ENCODE measurements around the gene RXRA. TPM values are rescaled to one million over a fixed set of nuclear protein-coding genes. Genes with fewer than 3 reads are reported as not detected.

RXRA gene
- total RNA-seq, 4 donors from 2014 or later = 53.5 to 61.5 (median 56.5) TPM

- DNase-seq (ENCODE audit: low spot score in 2 of 2) = no peak
- no peaks in the 10 kb centered on the region for H3K9me3 ChIP-seq
- no peak overlapping the region for H3K4me3 ChIP-seq
- peak overlapping the region; percentile 85 to 96 (median 90) for H3K27ac ChIP-seq
- H3K27me3 ChIP-seq = no peaks in the 10 kb centered on the region
- 40 to 51% methylated on average over 27 of the region's 31 CpGs for WGBS, 2 donors
- H3K4me1 ChIP-seq = peaks cover 6 to 90% (median 71%) of the 10 kb centered on the region in 4 donors
- peaks cover 0 to 14% (median 0%) of the 10 kb centered on the region in 3 donors for H3K36me3 ChIP-seq
- TF ChIP-seq EP300 (IDR thresholded peaks at IDR 0.05) (peak in 1 of 2 donors; percentile 13), CTCF (IDR thresholded peaks at IDR 0.05) (no peak)
Measured at GRCh38 chr9:134437403-134438194, 111.3 kb downstream of the RXRA start.

GRCh38 chr9:134438195-134438788 is 112.0 kb downstream of the RXRA start:
- Histone ChIP-seq H3K9me3 (no peaks in the 10 kb centered on the region), H3K36me3 (peaks cover 0 to 14% (median 0%) of the 10 kb centered on the region in 3 donors), H3K4me1 (peaks cover 11 to 90% (median 70%) of the 10 kb centered on the region in 4 donors), H3K27ac (peak overlapping the region; percentile 85 to 96 (median 90)), H3K27me3 (no peaks in the 10 kb centered on the region), H3K4me3 (no peak overlapping the region)
- 66 to 85% methylated on average over 12 to 16 of the region's 19 CpGs for WGBS, 2 donors
- no peak for TF ChIP-seq EP300 (IDR thresholded peaks at IDR 0.05)
- TF ChIP-seq POLR2A (IDR thresholded peaks at IDR 0.05) = no peak
- TF ChIP-seq CTCF (IDR thresholded peaks at IDR 0.05) = no peak
- no peak for DNase-seq (ENCODE audit: low spot score in 2 of 2)

GRCh38 chr9:134439368-134439784 is 113.1 kb downstream of the RXRA start:
- 69 to 76% methylated on average over 16 to 18 of the region's 23 CpGs for WGBS, 2 donors
- TF ChIP-seq EP300 (IDR thresholded peaks at IDR 0.05) (no peak), POLR2A (IDR thresholded peaks at IDR 0.05) (no peak), CTCF (IDR thresholded peaks at IDR 0.05) (peak in 1 of 5 experiments; percentile 10)
- H3K4me1 ChIP-seq = peaks cover 11 to 87% (median 64%) of the 10 kb centered on the region in 4 donors
- peak overlapping the region in 2 of 4 donors; percentile 92 to 96 for H3K27ac ChIP-seq
- H3K4me3 ChIP-seq = no peak overlapping the region
- H3K27me3 ChIP-seq = no peaks in the 10 kb centered on the region
- DNase-seq (ENCODE audit: low spot score in 2 of 2) = no peak
- H3K36me3 ChIP-seq = peaks cover 0 to 4% (median 0%) of the 10 kb centered on the region in 3 donors
- no peaks in the 10 kb centered on the region for H3K9me3 ChIP-seq

GRCh38 chr9:134440636-134441226 is 114.5 kb downstream of the RXRA start:
- Histone ChIP-seq H3K9me3 (no peaks in the 10 kb centered on the region), H3K27ac (peak overlapping the region in 2 of 4 donors; percentile 14 to 39), H3K4me3 (no peak overlapping the region), H3K27me3 (no peaks in the 10 kb centered on the region), H3K4me1 (peaks cover 7 to 74% (median 51%) of the 10 kb centered on the region in 4 donors), H3K36me3 (peaks cover 0 to 4% (median 0%) of the 10 kb centered on the region in 3 donors)
- no peak for DNase-seq (ENCODE audit: low spot score in 2 of 2)
- TF ChIP-seq CTCF (IDR thresholded peaks at IDR 0.05) (no peak), EP300 (IDR thresholded peaks at IDR 0.05) (no peak), POLR2A (IDR thresholded peaks at IDR 0.05) (no peak)
- 62 to 79% methylated on average over 7 to 16 of the region's 16 CpGs for WGBS, 2 donors

All from tibial nerve (tissue), 4 donors.